NT2/D1 (cell line): ENCODE results near the gene IL2RA.

Source experiments
- SUZ12 ChIP-seq: IDR thresholded peaks from 2 replicates; pipeline ENCODE4 v1.6.1; 2011; ENCODE audit not compliant: insufficient read length, insufficient read depth; ENCODE audit errors: extremely low read depth
- YY1 ChIP-seq: IDR thresholded peaks from 2 replicates; pipeline ENCODE4 v1.6.1; 2011; ENCODE audit not compliant: insufficient read length, insufficient read depth
- ZNF274 ChIP-seq: IDR thresholded peaks from 2 replicates; pipeline ENCODE4 v1.6.1; 2011; ENCODE audit warnings: mild to moderate bottlenecking, low read depth, low read length

DNA sequence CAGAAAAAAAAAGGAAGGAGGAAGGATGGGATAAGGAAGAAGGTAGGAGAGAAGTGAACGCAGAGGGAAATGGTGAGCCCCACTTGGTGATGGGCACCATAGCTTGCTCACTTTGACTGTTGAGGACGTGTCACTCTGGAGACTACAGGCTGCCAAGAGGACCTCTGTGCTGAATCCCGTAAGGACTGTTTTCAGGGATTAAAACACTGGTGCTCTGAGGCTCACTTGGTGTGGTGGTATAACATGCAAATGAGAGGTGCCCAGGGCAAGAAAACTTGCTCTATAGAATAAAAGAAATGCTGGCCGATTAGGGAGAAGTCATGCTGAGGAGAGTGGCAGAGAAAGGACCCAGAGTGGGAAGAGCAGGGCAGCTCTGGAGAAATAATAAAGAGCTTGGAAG lies 5.3 kb upstream of the IL2RA start:
- TF ChIP-seq YY1 (no peak), SUZ12 (no peak), ZNF274 (no peak)
